Colon (tissue), 2 donors: ENCODE measurements around the gene SOD1.

Experiments used
- FAIRE-seq: peaks from 2 replicates; lab custom pipeline; 2012; peaks lifted over from hg19 to GRCh38; lab: Jason Lieb, UNC
- donor health status: control.
- donor health status: control.

Gene SOD1

DNA sequence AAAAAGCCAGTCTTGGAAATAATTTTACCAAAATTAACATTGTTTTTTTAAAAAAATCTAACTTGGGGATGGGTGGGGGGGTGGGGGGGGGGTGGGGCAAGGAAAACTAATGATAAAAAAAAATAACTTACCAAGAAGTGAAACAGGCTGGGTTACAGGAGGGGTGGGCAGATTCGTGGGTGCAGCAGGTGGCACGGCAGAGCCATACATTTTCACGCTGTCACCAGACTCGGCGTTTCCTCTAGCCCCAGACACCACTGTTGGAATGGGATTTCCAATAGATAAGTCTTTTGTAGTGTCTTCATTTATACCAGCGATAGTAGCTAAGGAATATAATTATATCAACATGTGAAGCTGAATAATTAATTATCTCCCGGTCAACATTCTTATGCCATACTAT lies 25.4 kb downstream of the SOD1 start:
- no peak for FAIRE-seq

DNA sequence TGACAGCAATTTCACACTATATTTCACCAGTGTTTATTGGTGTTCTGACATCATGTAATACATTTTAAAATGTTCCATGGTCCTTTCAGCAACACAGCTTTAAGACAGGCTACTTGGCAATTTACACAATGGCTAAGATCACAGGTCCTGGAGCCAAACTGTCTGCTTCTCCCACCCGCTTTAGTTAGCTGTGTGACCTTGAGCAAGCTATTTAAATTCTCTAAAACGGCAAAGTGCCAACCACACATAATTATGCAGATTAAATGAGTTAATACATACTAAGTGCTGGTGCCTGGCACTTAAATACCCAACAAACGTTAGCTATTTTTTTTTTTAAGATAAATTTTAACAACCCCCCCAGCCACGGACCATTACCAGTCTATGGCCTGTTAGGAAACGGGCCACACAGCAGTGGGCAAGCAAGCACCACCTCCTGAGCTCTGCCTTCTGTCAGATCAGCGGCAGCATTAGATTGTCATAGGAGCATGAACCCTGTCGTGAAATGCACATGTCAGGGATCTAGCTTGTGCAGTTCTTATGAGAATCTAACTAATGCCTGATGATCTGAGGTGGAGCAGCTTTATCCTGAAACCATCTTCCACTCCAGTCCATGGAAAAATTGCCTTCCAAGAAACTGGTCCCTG lies 26.9 kb downstream of the SOD1 start:
- no peak for FAIRE-seq

DNA sequence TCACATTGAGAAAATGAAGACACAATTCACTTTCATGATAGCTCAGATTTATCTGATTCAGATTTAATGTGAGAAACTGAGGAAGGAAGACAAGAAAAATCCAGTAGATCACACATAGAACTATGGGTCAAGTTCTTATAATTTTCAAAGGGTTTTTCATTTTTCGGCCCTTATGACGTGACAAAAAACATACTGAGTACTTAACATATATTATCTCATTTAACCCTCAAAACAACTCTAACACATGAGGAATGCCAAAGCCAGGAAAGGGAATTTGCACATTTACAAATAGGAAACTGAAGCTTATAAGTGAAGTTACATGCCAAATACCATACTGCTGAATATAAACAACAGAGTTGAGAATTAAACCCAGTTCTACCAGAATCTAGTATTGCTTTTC lies 27.6 kb downstream of the SOD1 start:
- no peak for FAIRE-seq

DNA sequence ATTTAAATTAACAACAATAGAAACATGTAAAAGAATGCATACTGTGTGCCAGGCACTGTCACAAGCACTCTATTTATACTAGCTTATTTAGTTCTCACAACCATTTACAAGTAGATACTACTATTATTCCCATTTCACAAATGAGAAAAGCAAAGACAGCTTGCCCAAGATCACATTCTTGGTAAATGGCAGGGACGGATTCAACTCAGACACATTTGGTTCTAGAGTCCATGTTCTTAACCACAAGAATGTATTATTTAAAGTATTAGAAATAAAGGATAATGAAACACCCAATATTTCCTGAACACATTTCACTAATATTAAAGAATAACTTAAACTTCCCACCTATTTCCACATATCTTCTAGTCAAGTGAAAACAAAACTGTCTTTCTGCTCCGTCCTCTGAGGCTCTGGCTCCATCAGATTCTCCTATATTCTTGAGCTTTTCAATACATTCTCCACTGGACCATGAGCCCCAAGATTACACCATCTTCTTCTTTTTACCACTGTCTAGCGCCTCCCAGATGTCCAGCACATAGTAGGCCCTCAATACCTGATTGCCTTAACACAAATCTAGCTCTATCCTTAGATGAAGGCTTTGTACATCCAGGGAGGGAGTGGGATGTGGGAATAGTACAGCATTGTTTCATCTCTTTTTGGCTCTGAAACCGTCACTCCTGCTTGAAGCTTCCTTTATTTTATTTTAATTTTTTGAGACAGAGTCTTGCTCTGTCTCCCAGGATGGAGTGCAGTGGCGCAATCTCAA lies 29.3 kb downstream of the SOD1 start:
- no peak for FAIRE-seq

GRCh38 chr21:31693222-31693621 lies 33.7 kb downstream of the SOD1 start:
- no peak for FAIRE-seq

- FAIRE-seq = no peak
These were observed 36.9 kb downstream of the SOD1 start for GRCh38 chr21:31696424-31696823.

DNA sequence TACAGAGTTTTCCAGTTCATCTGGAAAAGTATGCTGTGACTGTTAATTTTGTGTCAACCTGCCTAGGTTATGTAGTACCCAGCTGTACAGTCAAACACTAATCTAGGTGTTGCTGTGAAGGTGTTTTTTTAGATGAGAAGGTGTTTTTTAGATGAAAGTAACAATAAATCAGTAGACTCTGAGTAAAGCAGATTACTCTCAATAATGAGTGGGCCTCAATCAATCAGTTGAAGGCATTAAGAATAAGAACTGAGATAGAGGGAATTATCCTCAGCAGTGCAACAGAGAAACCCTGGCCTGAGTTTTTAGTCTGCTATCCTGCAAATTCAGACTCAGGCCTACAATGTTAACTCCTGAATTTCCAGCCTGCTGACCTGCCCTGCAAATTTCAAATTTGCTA lies 39.0 kb downstream of the SOD1 start:
- no peak for FAIRE-seq

GRCh38 chr21:31700040-31700439 lies 40.5 kb downstream of the SOD1 start:
- no peak for FAIRE-seq

- no peak for FAIRE-seq
These were observed 47.1 kb downstream of the SOD1 start for GRCh38 chr21:31706562-31706961.

- no peak for FAIRE-seq
These were observed 48.0 kb downstream of the SOD1 start for GRCh38 chr21:31707499-31707898.

DNA sequence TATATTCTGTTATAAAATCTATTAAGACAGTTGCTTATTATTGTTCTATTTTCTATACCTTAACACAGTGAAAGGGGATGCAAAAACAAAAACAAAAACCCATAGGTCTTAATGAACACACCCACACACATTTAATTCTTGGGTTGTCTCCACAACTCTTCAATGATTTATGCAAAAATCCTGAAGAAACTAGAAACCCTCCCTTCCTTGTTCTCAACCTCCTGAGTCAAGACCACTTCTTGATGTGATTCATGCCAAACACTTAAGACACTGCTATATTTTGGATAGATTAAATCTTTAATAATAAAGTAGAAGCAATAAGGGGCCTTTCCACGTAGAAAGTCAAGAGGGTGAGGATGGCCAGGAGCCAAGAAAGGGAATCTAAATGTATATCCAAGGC lies 49.0 kb downstream of the SOD1 start:
- FAIRE-seq = no peak

- no peak for FAIRE-seq
These were observed 51.1 kb downstream of the SOD1 start for GRCh38 chr21:31710586-31710985.

- FAIRE-seq = no peak
These were observed 51.8 kb downstream of the SOD1 start for GRCh38 chr21:31711326-31711725.

DNA sequence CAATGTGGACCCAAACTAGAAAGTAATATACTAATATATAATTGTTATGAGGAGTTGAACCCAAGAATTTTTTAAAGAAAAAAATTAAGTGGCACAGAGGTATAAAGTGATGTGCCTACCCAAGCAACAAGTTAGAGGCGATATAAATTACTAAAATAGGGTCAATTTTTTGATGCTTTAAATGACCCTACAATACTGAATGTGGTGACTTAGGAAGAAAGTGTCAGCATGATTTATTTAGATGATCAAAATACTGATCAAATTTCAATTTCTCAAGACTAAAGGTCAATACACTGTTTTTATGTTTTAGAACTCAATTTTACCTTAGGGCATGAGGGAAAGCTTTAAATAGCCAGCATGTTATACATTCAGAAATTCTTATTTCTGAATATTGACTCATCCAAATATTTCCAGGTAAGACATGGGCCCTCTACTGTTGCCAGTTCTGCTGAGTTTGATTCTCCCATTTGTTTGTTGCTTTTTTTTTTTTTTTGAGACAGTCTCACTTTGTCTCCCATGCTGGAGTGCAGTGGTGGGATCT lies 52.3 kb downstream of the SOD1 start:
- no peak for FAIRE-seq

DNA sequence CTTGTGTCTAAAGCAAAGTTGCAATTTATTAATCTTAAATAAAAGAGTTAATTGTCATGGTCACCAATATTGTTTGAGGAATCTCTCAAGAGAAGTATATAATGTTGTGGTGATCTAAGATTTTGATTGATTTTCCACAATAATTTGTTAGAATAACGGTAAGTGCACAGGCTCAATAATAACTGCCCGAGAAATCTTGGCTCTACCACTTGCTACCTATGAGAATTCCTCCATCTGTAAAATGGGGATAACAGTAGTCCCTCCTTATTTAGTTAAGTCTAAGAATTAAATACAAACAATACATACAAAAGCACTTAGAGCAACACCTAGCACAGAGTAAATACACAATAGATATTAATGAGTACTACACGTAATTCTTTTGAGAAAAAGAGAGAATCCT lies 53.6 kb downstream of the SOD1 start:
- no peak for FAIRE-seq

- FAIRE-seq = no peak
These were observed 54.7 kb downstream of the SOD1 start for GRCh38 chr21:31713973-31714740.

DNA sequence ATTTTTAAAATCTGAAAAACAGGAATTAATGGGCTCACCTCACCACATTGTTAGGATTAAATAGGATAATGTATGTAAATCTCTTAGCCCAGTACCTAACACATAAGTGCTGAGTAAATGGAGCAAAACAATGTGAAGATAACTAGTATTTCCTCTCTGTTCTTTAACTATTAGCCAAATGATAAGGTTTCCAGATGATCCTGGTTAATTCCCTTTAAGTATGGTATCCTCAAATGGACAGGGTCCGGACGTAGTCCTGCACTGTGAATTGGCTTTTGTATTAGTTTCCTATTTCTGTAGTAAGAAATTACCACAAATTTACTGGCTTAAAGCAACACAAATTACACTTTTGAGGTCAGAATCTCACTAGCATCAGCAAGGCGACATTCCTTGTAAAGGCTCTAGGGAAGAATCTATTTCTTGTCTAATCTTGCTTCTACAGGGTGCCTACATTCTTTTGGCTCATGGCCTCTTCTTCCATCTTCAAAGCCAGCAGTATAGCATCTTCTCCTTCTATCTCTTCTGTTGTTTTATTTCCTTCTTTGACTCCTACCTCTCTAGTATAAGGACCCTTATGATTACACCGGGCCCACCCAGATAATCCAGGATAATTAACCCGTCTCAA lies 55.4 kb downstream of the SOD1 start:
- no peak for FAIRE-seq

GRCh38 chr21:31716106-31716505 lies 56.6 kb downstream of the SOD1 start:
- no peak for FAIRE-seq
